ENCODE data around the gene SAP30BP.

SAP30BP gene

DNA sequence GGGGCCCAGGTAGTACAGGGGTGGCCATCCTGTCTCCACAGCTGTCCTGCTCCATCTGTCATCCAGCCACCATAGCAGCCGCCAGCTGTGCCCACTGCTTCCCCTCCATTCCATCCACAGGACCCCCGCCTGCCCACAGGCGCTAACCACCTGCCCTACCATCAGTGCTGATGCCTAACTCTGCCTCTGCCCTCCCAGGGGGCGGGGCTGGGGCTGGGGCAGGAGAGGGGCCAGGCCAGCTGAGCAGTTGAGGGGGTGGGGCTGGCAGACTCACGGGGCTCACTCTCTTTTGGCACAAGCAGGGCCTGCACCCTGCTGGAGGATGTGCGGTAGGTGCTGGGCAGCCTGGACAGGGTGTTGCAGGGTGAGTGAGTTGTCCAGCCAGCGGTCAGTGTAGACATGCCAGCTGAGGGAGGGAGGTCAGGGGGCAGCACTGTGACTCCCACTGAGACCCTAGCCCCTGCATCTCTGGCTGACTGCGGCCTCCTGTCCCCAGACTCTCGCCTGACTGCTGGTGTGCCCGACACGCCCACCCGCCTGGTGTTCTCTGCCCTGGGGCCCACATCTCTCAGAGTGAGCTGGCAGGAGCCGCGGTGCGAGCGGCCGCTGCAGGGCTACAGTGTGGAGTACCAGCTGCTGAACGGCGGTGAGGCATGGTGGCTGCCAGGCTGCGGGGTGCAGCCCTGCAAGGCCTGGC, 88.2 kb downstream of the SAP30BP start:
- CTCF ChIA-PET: interaction anchor here (1.4 to 11.5 kb wide), 4 partner anchors 65 to 122 kb away, joined by 3 to 209 read pairs (median 5); partner anchors contain the start of gene SMIM5
- peaks cover 22% of the 10 kb centered on the region for H3K27me3 Mint-ChIP-seq
- H3K27ac Mint-ChIP-seq: no peak overlapping the region
- H3K4me1 Mint-ChIP-seq: peaks cover 16% of the 10 kb centered on the region
- H3K9me3 Mint-ChIP-seq: no peaks in the 10 kb centered on the region
- no peak for DNase-seq
- H3K36me3 Mint-ChIP-seq: no peaks in the 10 kb centered on the region
- H3K4me3 Mint-ChIP-seq: no peak overlapping the region

DNA sequence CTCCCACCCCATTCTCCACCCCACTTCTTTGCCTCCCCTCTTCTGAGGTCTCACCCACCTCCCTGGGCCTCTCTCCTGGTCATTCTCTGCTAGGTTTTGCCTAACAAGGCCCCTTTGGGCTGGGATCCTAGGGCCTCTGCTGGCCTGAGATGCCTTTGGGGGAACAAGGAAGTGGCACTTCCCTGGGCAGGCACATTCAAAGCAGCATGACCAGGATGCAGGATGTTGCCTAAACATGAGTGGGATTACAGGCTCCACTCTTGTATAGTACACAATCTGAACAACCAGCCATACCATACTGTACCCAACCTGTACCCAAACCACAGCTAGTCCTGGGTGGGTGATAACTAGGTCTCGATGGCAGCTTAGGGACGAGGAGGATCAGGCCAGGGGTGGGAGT, 88.9 kb downstream of the SAP30BP start:
- Mint-ChIP-seq H3K36me3 (no peaks in the 10 kb centered on the region), H3K9me3 (no peaks in the 10 kb centered on the region), H3K27me3 (peaks cover 17% of the 10 kb centered on the region), H3K4me3 (no peak overlapping the region), H3K4me1 (peaks cover 16% of the 10 kb centered on the region), H3K27ac (no peak overlapping the region)
- no peak for DNase-seq
- CTCF ChIA-PET: interaction anchor here (1.4 to 2.0 kb wide), 3 partner anchors 66 to 123 kb away, joined by 3 to 5 read pairs (median 5); partner anchors contain the start of gene SMIM5

DNA sequence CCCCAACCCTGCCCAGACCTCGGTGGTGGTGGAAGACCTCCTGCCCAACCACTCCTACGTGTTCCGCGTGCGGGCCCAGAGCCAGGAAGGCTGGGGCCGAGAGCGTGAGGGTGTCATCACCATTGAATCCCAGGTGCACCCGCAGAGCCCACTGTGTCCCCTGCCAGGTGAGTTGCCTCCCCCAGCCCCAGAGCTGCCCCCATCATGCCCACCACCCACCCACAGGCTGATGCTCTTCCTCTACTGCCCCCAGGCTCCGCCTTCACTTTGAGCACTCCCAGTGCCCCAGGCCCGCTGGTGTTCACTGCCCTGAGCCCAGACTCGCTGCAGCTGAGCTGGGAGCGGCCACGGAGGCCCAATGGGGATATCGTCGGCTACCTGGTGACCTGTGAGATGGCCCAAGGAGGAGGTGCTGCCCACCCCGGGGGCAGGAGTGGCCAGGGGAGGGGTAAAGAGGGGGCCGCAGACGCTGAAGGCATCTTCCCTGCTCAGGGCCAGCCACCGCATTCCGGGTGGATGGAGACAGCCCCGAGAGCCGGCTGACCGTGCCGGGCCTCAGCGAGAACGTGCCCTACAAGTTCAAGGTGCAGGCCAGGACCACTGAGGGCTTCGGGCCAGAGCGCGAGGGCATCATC, 89.4 kb downstream of the SAP30BP start:
- H3K27me3 Mint-ChIP-seq: peaks cover 15% of the 10 kb centered on the region
- H3K36me3 Mint-ChIP-seq: no peaks in the 10 kb centered on the region
- peaks cover 16% of the 10 kb centered on the region for H3K4me1 Mint-ChIP-seq
- DNase-seq: no peak
- CTCF ChIA-PET: interaction anchor here (1.8 to 2.0 kb wide), 2 partner anchors 66 to 124 kb away, joined by 5 read pairs; partner anchors contain the start of gene SMIM5
- no peak overlapping the region for H3K4me3 Mint-ChIP-seq
- H3K9me3 Mint-ChIP-seq: no peaks in the 10 kb centered on the region
- no peak overlapping the region for H3K27ac Mint-ChIP-seq

DNA sequence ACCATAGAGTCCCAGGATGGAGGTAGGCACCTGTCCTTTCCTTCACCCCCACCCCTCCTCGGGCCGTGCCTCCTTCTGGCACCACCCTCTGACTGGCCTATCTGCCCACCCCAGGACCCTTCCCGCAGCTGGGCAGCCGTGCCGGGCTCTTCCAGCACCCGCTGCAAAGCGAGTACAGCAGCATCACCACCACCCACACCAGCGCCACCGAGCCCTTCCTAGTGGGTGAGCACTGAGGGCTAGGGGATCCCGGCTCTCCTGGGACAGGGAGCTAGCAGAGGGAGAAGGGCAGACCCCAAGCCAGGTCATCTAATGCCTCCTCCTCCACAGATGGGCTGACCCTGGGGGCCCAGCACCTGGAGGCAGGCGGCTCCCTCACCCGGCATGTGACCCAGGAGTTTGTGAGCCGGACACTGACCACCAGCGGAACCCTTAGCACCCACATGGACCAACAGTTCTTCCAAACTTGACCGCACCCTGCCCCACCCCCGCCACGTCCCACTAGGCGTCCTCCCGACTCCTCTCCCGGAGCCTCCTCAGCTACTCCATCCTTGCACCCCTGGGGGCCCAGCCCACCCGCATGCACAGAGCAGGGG, 90.0 kb downstream of the SAP30BP start:
- CTCF ChIA-PET: interaction anchor here (1.8 to 9.8 kb wide), 3 partner anchors 6 to 124 kb away, joined by 5 to 110 read pairs (median 5); partner anchors contain the start of gene SMIM5
- no peak for DNase-seq
- Mint-ChIP-seq H3K36me3 (no peaks in the 10 kb centered on the region), H3K9me3 (no peaks in the 10 kb centered on the region), H3K4me1 (peaks cover 16% of the 10 kb centered on the region), H3K4me3 (no peak overlapping the region), H3K27ac (no peak overlapping the region), H3K27me3 (peaks cover 15% of the 10 kb centered on the region)

Measured in activated naive CD4-positive, alpha-beta T cell treated with anti-CD3 and anti-CD28 coated beads, Interleukin-2, amount 10 ng/mL, durations not matched to agents 7 days and 5 days (primary cell).